HG03558 (cell line): Measurements from ENCODE around the gene MACC1.
"Not testable (repeated sequence)": the region's sequence is repeated elsewhere in the genome, so short reads cannot be mapped to it uniquely, and the experiment has no call there.

Source experiments
- ATAC-seq: cut with Tn5 transposase; IDR thresholded peaks from one replicate; pipeline ENCODE4 v1.9.1; 2021; ENCODE audit warnings: moderate number of reproducible peaks; ENCODE audit not compliant: unreplicated experiment; ENCODE audit errors: extremely low read depth

MACC1 gene

GRCh38 chr7:20188567-20188966, 28.6 kb downstream of the MACC1 start:
- ATAC-seq, result no peak

DNA sequence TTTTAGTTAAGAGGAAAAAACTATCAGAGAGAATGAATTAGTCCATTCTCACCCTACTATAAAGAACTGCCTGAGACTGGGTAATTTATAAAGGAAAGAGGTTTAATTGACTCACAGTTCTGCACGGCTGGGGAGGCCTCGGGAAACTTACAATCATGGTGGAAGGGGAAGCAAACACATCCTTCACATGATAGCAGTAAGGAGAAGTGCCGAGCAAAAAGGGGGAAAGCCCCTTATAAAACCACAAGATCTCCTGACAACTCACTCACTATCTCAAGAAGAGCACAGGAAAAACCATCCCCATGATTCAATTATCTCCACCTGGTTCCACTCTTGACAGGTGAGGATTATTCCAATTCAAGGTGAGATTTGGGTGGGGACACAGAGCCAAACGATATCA, 29.3 kb downstream of the MACC1 start:
- ATAC-seq, result not testable (repeated sequence)

- ATAC-seq, result no peak
Observed at GRCh38 chr7:20185988-20186387, 31.2 kb downstream of the MACC1 start.

- no peak for ATAC-seq
Observed at GRCh38 chr7:20183086-20183485, 34.1 kb downstream of the MACC1 start.

- ATAC-seq, result no peak
Observed at GRCh38 chr7:20176578-20177242, 40.5 kb downstream of the MACC1 start.

DNA sequence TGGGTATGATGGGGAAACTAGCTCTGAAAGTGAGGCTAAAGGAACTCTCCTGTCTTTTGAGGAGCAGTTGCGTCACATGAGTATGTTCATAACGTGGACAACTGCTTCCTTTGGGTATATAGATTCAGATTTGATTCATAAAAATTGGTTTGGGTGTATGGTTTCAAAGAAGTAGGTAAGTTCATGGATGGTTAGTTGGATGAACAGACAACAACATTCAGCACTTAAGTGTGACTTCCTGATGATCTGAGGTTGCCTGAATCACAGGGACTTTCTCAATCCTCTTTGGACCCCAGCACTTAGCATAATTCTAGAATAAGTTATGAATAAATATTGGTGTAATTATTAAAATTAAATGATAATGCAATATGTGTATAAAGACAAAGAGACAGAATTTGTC, 43.4 kb downstream of the MACC1 start:
- no peak for ATAC-seq

GRCh38 chr7:20172736-20173334, 44.3 kb downstream of the MACC1 start:
- no peak for ATAC-seq

GRCh38 chr7:20170633-20171032, 46.6 kb downstream of the MACC1 start:
- ATAC-seq, result no peak

GRCh38 chr7:20165146-20165510, 52.1 kb downstream of the MACC1 start:
- no peak for ATAC-seq

GRCh38 chr7:20164425-20165145, 52.6 kb downstream of the MACC1 start:
- ATAC-seq, result no peak

DNA sequence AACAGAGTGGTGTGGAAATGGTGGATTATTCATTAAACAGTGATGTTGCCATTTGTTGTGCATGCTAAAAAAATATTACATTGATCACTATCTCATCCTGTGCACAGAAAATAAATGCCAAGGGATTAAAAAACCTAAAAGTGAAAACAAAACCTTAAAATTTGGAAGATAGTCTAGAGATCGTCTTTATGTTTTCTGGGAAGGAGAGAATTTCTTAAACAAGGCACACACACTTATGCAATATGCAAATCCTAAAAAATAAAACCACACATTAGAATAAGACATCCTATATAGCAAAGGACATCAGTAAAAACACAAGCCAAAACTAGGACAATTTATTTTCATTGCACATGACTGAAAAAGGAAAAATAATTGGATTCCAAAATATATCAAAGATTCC, 54.5 kb downstream of the MACC1 start:
- no peak for ATAC-seq

- ATAC-seq, result no peak
Observed at GRCh38 chr7:20159226-20159747, 57.9 kb downstream of the MACC1 start.

- no peak for ATAC-seq
Observed at GRCh38 chr7:20158684-20159083, 58.5 kb downstream of the MACC1 start.

GRCh38 chr7:20157456-20157855, 59.7 kb downstream of the MACC1 start:
- ATAC-seq, result no peak

DNA sequence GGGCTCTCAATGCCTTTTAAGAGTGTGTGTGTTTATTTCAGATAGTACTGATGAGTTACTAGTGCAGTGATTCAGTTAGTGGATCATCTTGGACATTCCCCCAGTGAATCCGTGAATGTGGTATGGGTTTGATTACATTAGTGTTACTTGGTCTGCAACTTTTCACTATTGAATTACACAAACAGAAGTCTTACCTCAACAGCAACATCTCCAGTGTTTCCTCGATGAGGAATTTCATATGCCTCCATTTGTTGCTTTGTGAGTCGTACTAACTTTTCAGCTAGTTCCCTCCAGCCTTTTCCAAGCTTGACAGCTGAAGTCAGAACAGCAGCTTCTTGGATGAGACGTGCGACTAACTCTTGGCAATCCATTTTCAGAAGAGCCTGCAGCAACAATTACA, 63.2 kb downstream of the MACC1 start:
- ATAC-seq, result no peak

- no peak for ATAC-seq
Observed at GRCh38 chr7:20153567-20153966, 63.6 kb downstream of the MACC1 start.

- no peak for ATAC-seq
Observed at GRCh38 chr7:20152511-20152910, 64.7 kb downstream of the MACC1 start.

DNA sequence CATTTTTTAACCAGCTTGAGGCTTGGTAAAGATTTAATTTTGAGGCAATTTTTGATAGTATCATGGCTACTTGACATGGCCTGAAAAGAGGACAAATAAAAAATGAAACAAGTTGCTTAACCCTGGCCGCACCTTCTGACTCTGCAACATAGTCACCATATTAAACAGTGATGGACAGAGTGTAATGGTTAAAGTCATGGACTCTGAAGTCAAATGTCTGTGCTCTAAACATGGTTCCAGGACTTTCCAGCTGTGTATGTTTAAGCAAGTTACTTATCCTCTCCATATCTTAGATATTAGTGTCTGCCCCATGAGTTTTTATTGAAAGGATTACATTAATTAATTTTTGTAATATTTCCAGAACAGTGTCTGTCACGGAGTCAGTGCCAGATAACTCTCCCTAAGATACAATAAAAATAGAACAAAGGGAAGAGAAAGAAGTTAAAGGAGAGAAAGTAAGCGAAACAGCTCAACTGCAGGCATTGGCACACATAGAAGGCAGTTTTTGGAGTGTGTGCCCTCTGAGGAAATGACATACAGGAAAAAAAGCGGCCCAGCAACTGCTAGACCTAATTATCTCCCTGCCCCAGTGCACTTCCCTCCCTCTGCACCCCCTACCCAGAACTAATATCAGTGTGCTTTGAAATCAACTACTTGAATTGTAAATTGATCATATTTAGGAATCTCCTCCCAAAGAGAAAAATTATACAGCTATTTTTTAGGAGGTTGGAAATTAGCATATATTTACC, 65.3 kb downstream of the MACC1 start:
- ATAC-seq, result no peak

DNA sequence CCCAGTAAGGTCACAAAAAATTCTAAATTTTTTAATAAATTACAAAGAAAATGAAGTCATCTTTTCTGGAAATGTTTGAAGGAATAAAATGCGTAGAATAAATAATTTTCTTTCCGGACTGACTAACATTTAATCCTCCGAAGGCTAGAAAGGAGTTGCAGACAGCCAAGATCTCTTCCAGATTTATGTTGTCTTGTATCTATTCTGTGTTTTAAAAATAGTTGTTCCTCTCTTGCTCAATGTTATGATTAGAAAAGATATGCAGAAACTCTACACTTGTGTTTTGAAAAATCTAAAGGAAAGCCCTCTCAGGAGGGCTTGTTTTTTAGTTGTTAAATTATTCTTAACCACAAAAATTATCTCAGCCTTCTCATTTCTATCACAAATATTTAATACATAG, 70.7 kb downstream of the MACC1 start:
- no peak for ATAC-seq

GRCh38 chr7:20144801-20145200, 72.4 kb downstream of the MACC1 start:
- no peak for ATAC-seq

DNA sequence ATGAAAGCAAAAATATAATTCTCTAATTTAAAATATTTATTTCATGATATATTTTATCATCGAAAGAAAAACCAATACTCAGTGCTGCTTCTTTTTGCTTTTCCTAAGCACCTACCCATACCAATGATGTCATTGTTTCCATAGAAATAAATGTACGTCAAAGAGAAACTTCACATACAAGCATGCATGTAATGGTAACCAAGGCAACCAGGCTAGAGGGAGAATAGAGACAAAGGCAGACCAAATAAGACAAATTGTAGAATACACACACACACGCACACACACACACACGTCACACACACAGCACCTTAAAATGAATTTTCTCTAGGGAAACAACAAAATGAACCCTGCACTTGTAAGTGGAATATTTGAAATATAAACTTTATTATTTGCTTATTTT, 75.5 kb downstream of the MACC1 start:
- ATAC-seq, result peak; percentile 60
